GM23338 (cell line): ENCODE measurements around the gene WRAP53. TPM values are rescaled to one million over a fixed set of nuclear protein-coding genes. Genes with fewer than 3 reads are reported as not detected.

ENCODE experiments used
- ATAC-seq: fragments of 200-7000 bp; cut with Tn5 transposase; 3 replicates; pipeline ENCODE4 v1.9.1; 2020
- DNase-seq: peaks from one replicate; pipeline ENCODE4 v3.0.0-alpha.2; 2015; ENCODE audit warnings: low spot score
- H2AFZ ChIP-seq: fragments of 200-600 bp; sonication (generic); 2 replicates; pipeline ENCODE4 v1.8.0; 2016; ENCODE audit warnings: antibody characterized with exemption, mild to moderate bottlenecking, moderate library complexity
- H3F3A ChIP-seq: fragments of 200-600 bp; sonication (generic); replicated peaks from 2 replicates; pipeline ENCODE4 v1.8.0; 2017; ENCODE audit warnings: antibody characterized with exemption, mixed run types, low read depth
- H3K27ac ChIP-seq: fragments of 200-600 bp; sonication (generic); 2 replicates; pipeline ENCODE4 v1.6.1; 2016; ENCODE audit warnings: low read depth
- H3K27me3 ChIP-seq: fragments of 200-600 bp; sonication (generic); 2 replicates; pipeline ENCODE4 v1.8.0; 2016; ENCODE audit warnings: mild to moderate bottlenecking, mixed run types, moderate library complexity; ENCODE audit not compliant: insufficient read depth
- H3K36me3 ChIP-seq: fragments of 200-600 bp; sonication (generic); 2 replicates; pipeline ENCODE4 v1.8.0; 2016; ENCODE audit warnings: mild to moderate bottlenecking; ENCODE audit not compliant: insufficient read depth
- H3K4me1 ChIP-seq: fragments of 200-600 bp; sonication (generic); 2 replicates; pipeline ENCODE4 v1.8.0; 2016; ENCODE audit warnings: mild to moderate bottlenecking, moderate library complexity; ENCODE audit not compliant: insufficient read depth
- H3K4me2 ChIP-seq: fragments of 200-600 bp; sonication (generic); 2 replicates; pipeline ENCODE4 v1.7.1; 2017; ENCODE audit warnings: mixed run types
- H3K4me3 ChIP-seq: fragments of 200-600 bp; sonication (generic); 2 replicates; pipeline ENCODE4 v1.6.1; 2016; ENCODE audit warnings: mixed run types
- H3K79me2 ChIP-seq: fragments of 200-600 bp; sonication (generic); replicated peaks from 2 replicates; pipeline ENCODE4 v1.8.0; 2017; ENCODE audit warnings: mild to moderate bottlenecking; ENCODE audit not compliant: insufficient read depth
- H3K9me2 ChIP-seq: fragments of 200-600 bp; sonication (generic); 2 replicates; pipeline ENCODE4 v1.8.0; 2017; ENCODE audit not compliant: insufficient read depth
- H4K20me1 ChIP-seq: fragments of 200-600 bp; sonication (generic); replicated peaks from 2 replicates; pipeline ENCODE4 v1.8.0; 2017; ENCODE audit warnings: mild to moderate bottlenecking; ENCODE audit not compliant: insufficient read depth
- H3K27ac Mint-ChIP-seq: 2 replicates; pipeline ENCODE4 v1.8.0; 2020; ENCODE audit warnings: inconsistent platforms, mild to moderate bottlenecking, moderate library complexity, mixed read lengths
- H3K27me3 Mint-ChIP-seq: 3 replicates; pipeline ENCODE4 v1.8.0; 2022; ENCODE audit warnings: low read depth, mild to moderate bottlenecking, moderate library complexity, mixed read lengths, inconsistent platforms; ENCODE audit not compliant: insufficient read depth, poor library complexity
- H3K36me3 Mint-ChIP-seq: 3 replicates; pipeline ENCODE4 v1.8.0; 2021; ENCODE audit warnings: low read depth, mild to moderate bottlenecking, inconsistent platforms, moderate library complexity, mixed read lengths
- H3K4me1 Mint-ChIP-seq: 3 replicates; pipeline ENCODE4 v1.8.0; 2020; ENCODE audit warnings: mild to moderate bottlenecking, inconsistent platforms, mixed read lengths
- H3K4me3 Mint-ChIP-seq: 3 replicates; pipeline ENCODE4 v1.8.0; 2021; ENCODE audit warnings: moderate library complexity, mild to moderate bottlenecking, inconsistent platforms, mixed read lengths
- H3K9me3 Mint-ChIP-seq: 3 replicates; pipeline ENCODE4 v1.8.0; 2020; ENCODE audit warnings: moderate library complexity, mild to moderate bottlenecking, inconsistent platforms, mixed read lengths
- CREB1 ChIP-seq: fragments of 250-450 bp; sonication (Bioruptor Pico); IDR thresholded peaks from 2 replicates; pipeline ENCODE4 v1.5.0; 2020; ENCODE audit warnings: low read depth, mild to moderate bottlenecking, moderate library complexity
- ETS1 ChIP-seq: IDR thresholded peaks from 2 replicates; pipeline ENCODE4 v1.6.1; 2016; ENCODE audit warnings: antibody characterized with exemption
- EZH2 ChIP-seq: fragments of 200-600 bp; sonication (generic); IDR thresholded peaks from one replicate; pipeline ENCODE4 v1.8.0; 2017; ENCODE audit warnings: antibody characterized with exemption, mild to moderate bottlenecking, low read depth; ENCODE audit not compliant: unreplicated experiment
- EZH2phosphoT487 ChIP-seq: fragments of 200-600 bp; sonication (generic); IDR thresholded peaks from one replicate; pipeline ENCODE4 v1.8.1; 2018; ENCODE audit warnings: antibody characterized with exemption; ENCODE audit not compliant: unreplicated experiment
- JUNB ChIP-seq: IDR thresholded peaks from one replicate; pipeline ENCODE4 v1.6.1; 2016; ENCODE audit warnings: antibody characterized with exemption; ENCODE audit not compliant: unreplicated experiment
- POLR2AphosphoS5 ChIP-seq: IDR thresholded peaks from 2 replicates; pipeline ENCODE4 v1.6.1; 2016; ENCODE audit warnings: antibody characterized with exemption, low read depth
- ZNF331 ChIP-seq: fragments of 250-450 bp; sonication (Bioruptor Pico); IDR thresholded peaks from 2 replicates; pipeline ENCODE4 v1.5.0; 2020; ENCODE audit warnings: low read depth, mild to moderate bottlenecking, moderate library complexity
- polyA plus RNA-seq: library from polyadenylated mRNA; unstranded; fragments of >200 nt; fragmentation: Nextera tagmentation; extraction: Ambion mirVana; gene quantifications from 2 replicates; pipeline ENCODE4 v1.2.1, GENCODE V29; 2016
- total RNA-seq: library from RNA; depleted of rRNA; stranded (reverse); fragments of >200 nt; shearing (Covaris generic); gene quantifications from 2 replicates; pipeline ENCODE4 v1.2.3, GENCODE V29; 2014
- TF ChIP-seq, protein P1 (sequence below), 2 experiments: fragments of 200-600 bp in 1 of 2; sonication (generic) in 1 of 2; conservative IDR thresholded peaks; 2 replicates each; pipeline versions ENCODE4 v1.5.1 to v1.6.1; 2016 to 2017; ENCODE audit warnings: antibody characterized with exemption in 2 of 2, low read depth in 2 of 2, mild to moderate bottlenecking in 2 of 2, moderate library complexity in 1 of 2

Gene WRAP53
- total and polyA plus RNA-seq, 2 experiments from 2014 or later: 28.1 to 33.3 TPM

DNA sequence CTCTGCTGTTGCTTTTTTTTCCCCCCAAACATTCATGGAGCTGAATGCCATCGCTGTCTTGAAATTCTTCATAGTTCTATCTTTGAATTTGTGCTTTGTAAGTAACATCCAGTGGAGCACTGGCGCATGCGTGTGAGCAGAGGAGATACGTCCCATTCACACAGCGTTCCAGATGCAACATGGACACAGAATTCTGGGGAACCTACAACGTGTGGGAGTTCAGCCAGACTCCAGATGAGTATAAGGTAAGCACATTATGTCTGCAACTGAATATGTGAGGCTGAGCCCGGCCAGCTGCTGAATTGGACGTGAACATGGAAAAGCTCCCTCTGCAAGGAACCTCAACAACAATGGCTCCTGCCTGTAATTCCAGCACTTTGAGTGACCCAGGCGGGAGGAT, 41.8 kb upstream of the WRAP53 start:
- Histone ChIP-seq H3K9me2 (no peaks in the 10 kb centered on the region), H4K20me1 (no peaks in the 10 kb centered on the region), H3K4me2 (no peak overlapping the region), H3K27me3 (peaks cover 17% of the 10 kb centered on the region), H3K4me1 (peaks cover 6% of the 10 kb centered on the region; the same call in 1 of the 2 replicates), H3F3A (0 out of 2 replicates have a peak, but pooled peaks cover 4% of the 10 kb centered on the region), H3K79me2 (no peaks in the 10 kb centered on the region), H3K4me3 (no peak overlapping the region), H2AFZ (peak overlapping the region; percentile 72; the same call in 1 of the 2 replicates), H3K27ac (no peak overlapping the region), H3K36me3 (no peaks in the 10 kb centered on the region)
- TF ChIP-seq, protein P1, sequence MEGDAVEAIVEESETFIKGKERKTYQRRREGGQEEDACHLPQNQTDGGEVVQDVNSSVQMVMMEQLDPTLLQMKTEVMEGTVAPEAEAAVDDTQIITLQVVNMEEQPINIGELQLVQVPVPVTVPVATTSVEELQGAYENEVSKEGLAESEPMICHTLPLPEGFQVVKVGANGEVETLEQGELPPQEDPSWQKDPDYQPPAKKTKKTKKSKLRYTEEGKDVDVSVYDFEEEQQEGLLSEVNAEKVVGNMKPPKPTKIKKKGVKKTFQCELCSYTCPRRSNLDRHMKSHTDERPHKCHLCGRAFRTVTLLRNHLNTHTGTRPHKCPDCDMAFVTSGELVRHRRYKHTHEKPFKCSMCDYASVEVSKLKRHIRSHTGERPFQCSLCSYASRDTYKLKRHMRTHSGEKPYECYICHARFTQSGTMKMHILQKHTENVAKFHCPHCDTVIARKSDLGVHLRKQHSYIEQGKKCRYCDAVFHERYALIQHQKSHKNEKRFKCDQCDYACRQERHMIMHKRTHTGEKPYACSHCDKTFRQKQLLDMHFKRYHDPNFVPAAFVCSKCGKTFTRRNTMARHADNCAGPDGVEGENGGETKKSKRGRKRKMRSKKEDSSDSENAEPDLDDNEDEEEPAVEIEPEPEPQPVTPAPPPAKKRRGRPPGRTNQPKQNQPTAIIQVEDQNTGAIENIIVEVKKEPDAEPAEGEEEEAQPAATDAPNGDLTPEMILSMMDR (conservative IDR thresholded peaks at IDR 0.05; ENCODE audit: low read depth in 2 of 2): no peak
- TF ChIP-seq EZH2 (no peak), ZNF331 (CRISPR knock-in tag) (no peak), POLR2AphosphoS5 (no peak), EZH2phosphoT487 (no peak)
- H3K4me3 Mint-ChIP-seq: no peak overlapping the region
- ATAC-seq: no peak
- no peaks in the 10 kb centered on the region for H3K36me3 Mint-ChIP-seq
- DNase-seq: no peak
- H3K4me1 Mint-ChIP-seq: peaks cover 10% of the 10 kb centered on the region
- H3K27ac Mint-ChIP-seq: no peak overlapping the region
- H3K27me3 Mint-ChIP-seq: peaks cover 27% of the 10 kb centered on the region
- H3K9me3 Mint-ChIP-seq: peaks cover 2% of the 10 kb centered on the region; the same call in 1 of the 3 replicates

- no peak overlapping the region for H3K27ac Mint-ChIP-seq
- no peak for TF ChIP-seq CREB1 (CRISPR knock-in tag)
- TF ChIP-seq POLR2AphosphoS5: no peak
- no peak for TF ChIP-seq JUNB
- no peak for TF ChIP-seq ETS1
- H3K4me3 Mint-ChIP-seq: no peak overlapping the region
- Histone ChIP-seq H3K4me3 (no peak overlapping the region), H2AFZ (no peak overlapping the region), H3K79me2 (no peaks in the 10 kb centered on the region), H3K4me2 (no peak overlapping the region), H3K27me3 (peaks cover 23% of the 10 kb centered on the region), H4K20me1 (no peaks in the 10 kb centered on the region), H3K36me3 (no peaks in the 10 kb centered on the region), H3K4me1 (peaks cover 9% of the 10 kb centered on the region; the same call in 1 of the 2 replicates), H3K27ac (no peak overlapping the region), H3F3A (0 out of 2 replicates have a peak, but pooled peaks cover 4% of the 10 kb centered on the region), H3K9me2 (no peaks in the 10 kb centered on the region)
- no peak for ATAC-seq
- H3K27me3 Mint-ChIP-seq: peaks cover 28% of the 10 kb centered on the region
- peaks cover 12% of the 10 kb centered on the region for H3K4me1 Mint-ChIP-seq
- H3K9me3 Mint-ChIP-seq: peaks cover 2% of the 10 kb centered on the region; the same call in 1 of the 3 replicates
- no peaks in the 10 kb centered on the region for H3K36me3 Mint-ChIP-seq
- DNase-seq: no peak
These were observed 41.3 kb upstream of the WRAP53 start for GRCh38 chr17:7647018-7647417.
